Activated CD4-positive, alpha-beta T cell treated with anti-CD3 and anti-CD28 coated beads, Interleukin-2, amount 10 ng/mL, durations not matched to agents 7 days and 5 days (primary cell): Measurements from ENCODE around the gene QSOX1. TPM values are rescaled to one million over a fixed set of nuclear protein-coding genes. Genes with fewer than 3 reads are reported as not detected.
A peak's percentile ranks its signal among the peaks of the same experiment; 100 is the strongest.

Source experiments
- CTCF ChIA-PET: fragments of 350-600 bp; sonication (Branson Sonifier 250); formaldehyde crosslinking; loops from one replicate; lab custom pipeline; 2021; ENCODE audit warnings: antibody characterized with exemption; lab: Charles Lee
- POLR2A ChIA-PET: fragments of 350-600 bp; sonication (Branson Sonifier 250); formaldehyde crosslinking; loops from one replicate; lab custom pipeline; 2021; ENCODE audit warnings: antibody characterized with exemption; lab: Charles Lee
- DNase-seq: peaks from one replicate; pipeline ENCODE4 v3.0.0-alpha.2; 2020
- H3K27ac Mint-ChIP-seq: one replicate; pipeline ENCODE4 v1.8.0; 2021; ENCODE audit warnings: mild to moderate bottlenecking, moderate library complexity, mixed read lengths
- H3K27me3 Mint-ChIP-seq: one replicate; pipeline ENCODE4 v1.8.0; 2021; ENCODE audit warnings: mixed read lengths
- H3K36me3 Mint-ChIP-seq: one replicate; pipeline ENCODE4 v1.8.0; 2021; ENCODE audit warnings: low read depth, mixed read lengths
- H3K4me1 Mint-ChIP-seq: one replicate; pipeline ENCODE4 v1.8.0; 2021; ENCODE audit warnings: mixed read lengths
- H3K4me3 Mint-ChIP-seq: one replicate; pipeline ENCODE4 v1.8.0; 2021; ENCODE audit warnings: mild to moderate bottlenecking, moderate library complexity, mixed read lengths
- H3K9me3 Mint-ChIP-seq: one replicate; pipeline ENCODE4 v1.8.0; 2021; ENCODE audit warnings: mixed read lengths
- total RNA-seq, 2 experiments: library from RNA; stranded (reverse); gene quantifications; one replicate each; pipeline ENCODE4 v1.2.3, GENCODE V29; 2021

The QSOX1 gene
- total RNA-seq, 2 experiments from 2014 or later, result 18.5 to 23.5 TPM

GRCh38 chr1:180215856-180216625, 61.4 kb downstream of the QSOX1 start:
- ChIA-PET CTCF (no interaction called here), POLR2A (no interaction called here)
- no peak overlapping the region for H3K27ac Mint-ChIP-seq
- peaks cover 12% of the 10 kb centered on the region for H3K4me1 Mint-ChIP-seq
- no peak for DNase-seq
- peaks cover 12% of the 10 kb centered on the region for H3K27me3 Mint-ChIP-seq
- H3K36me3 Mint-ChIP-seq, result no peaks in the 10 kb centered on the region
- no peak overlapping the region for H3K4me3 Mint-ChIP-seq
- H3K9me3 Mint-ChIP-seq, result no peaks in the 10 kb centered on the region

GRCh38 chr1:180217006-180217405, 62.3 kb downstream of the QSOX1 start:
- CTCF ChIA-PET, result no interaction called here

GRCh38 chr1:180218806-180219765, 64.4 kb downstream of the QSOX1 start:
- H3K36me3 Mint-ChIP-seq, result no peaks in the 10 kb centered on the region
- H3K4me1 Mint-ChIP-seq, result peaks cover 2% of the 10 kb centered on the region
- no peak overlapping the region for H3K27ac Mint-ChIP-seq
- no peak for DNase-seq
- POLR2A ChIA-PET, result no interaction called here
- H3K27me3 Mint-ChIP-seq, result peaks cover 28% of the 10 kb centered on the region
- no peaks in the 10 kb centered on the region for H3K9me3 Mint-ChIP-seq
- CTCF ChIA-PET, result interaction anchor here (2.0 kb wide), 1 partner anchor 40 kb away, joined by 6 read pairs; no protein-coding TSS in a partner anchor
- H3K4me3 Mint-ChIP-seq, result no peak overlapping the region

More at GRCh38 chr1:180217006-180217405, 62.3 kb downstream of the QSOX1 start:
- Mint-ChIP-seq H3K27me3 (peaks cover 10% of the 10 kb centered on the region), H3K4me1 (peaks cover 12% of the 10 kb centered on the region), H3K27ac (no peak overlapping the region), H3K9me3 (no peaks in the 10 kb centered on the region), H3K4me3 (no peak overlapping the region), H3K36me3 (no peaks in the 10 kb centered on the region)
- POLR2A ChIA-PET, result no interaction called here
- no peak for DNase-seq

- peaks cover 35% of the 10 kb centered on the region for H3K27me3 Mint-ChIP-seq
- no peaks in the 10 kb centered on the region for H3K4me1 Mint-ChIP-seq
- H3K27ac Mint-ChIP-seq, result no peak overlapping the region
- H3K36me3 Mint-ChIP-seq, result no peaks in the 10 kb centered on the region
- ChIA-PET CTCF (interaction anchor here (1.3 kb wide), 1 partner anchor 30 kb away, joined by 4 read pairs; no protein-coding TSS in a partner anchor), POLR2A (no interaction called here)
- H3K4me3 Mint-ChIP-seq, result no peak overlapping the region
- no peak for DNase-seq
- H3K9me3 Mint-ChIP-seq, result no peaks in the 10 kb centered on the region
Measured at GRCh38 chr1:180219776-180220175, 65.1 kb downstream of the QSOX1 start.

- H3K4me1 Mint-ChIP-seq, result no peaks in the 10 kb centered on the region
- H3K27ac Mint-ChIP-seq, result no peak overlapping the region
- H3K4me3 Mint-ChIP-seq, result no peak overlapping the region
- no peaks in the 10 kb centered on the region for H3K36me3 Mint-ChIP-seq
- POLR2A ChIA-PET, result no interaction called here
- DNase-seq, result no peak
- H3K9me3 Mint-ChIP-seq, result no peaks in the 10 kb centered on the region
- peaks cover 49% of the 10 kb centered on the region for H3K27me3 Mint-ChIP-seq
- CTCF ChIA-PET, result no interaction called here
Measured at GRCh38 chr1:180221462-180221861, 66.8 kb downstream of the QSOX1 start.

GRCh38 chr1:180224902-180225301, 70.2 kb downstream of the QSOX1 start:
- no peak for DNase-seq
- Mint-ChIP-seq H3K27me3 (peaks cover 72% of the 10 kb centered on the region), H3K9me3 (no peaks in the 10 kb centered on the region), H3K27ac (no peak overlapping the region), H3K4me1 (peaks cover 8% of the 10 kb centered on the region), H3K36me3 (no peaks in the 10 kb centered on the region), H3K4me3 (no peak overlapping the region)
- POLR2A ChIA-PET, result no interaction called here
- CTCF ChIA-PET, result interaction anchor here (0.6 to 1.0 kb wide), 3 partner anchors 16 to 224 kb away, joined by 3 read pairs; no protein-coding TSS in a partner anchor

GRCh38 chr1:180225403-180225802, 70.7 kb downstream of the QSOX1 start:
- H3K27ac Mint-ChIP-seq, result no peak overlapping the region
- peaks cover 8% of the 10 kb centered on the region for H3K4me1 Mint-ChIP-seq
- H3K4me3 Mint-ChIP-seq, result no peak overlapping the region
- no peaks in the 10 kb centered on the region for H3K36me3 Mint-ChIP-seq
- H3K27me3 Mint-ChIP-seq, result peaks cover 73% of the 10 kb centered on the region
- POLR2A ChIA-PET, result no interaction called here
- no peak for DNase-seq
- H3K9me3 Mint-ChIP-seq, result no peaks in the 10 kb centered on the region
- CTCF ChIA-PET, result interaction anchor here (0.6 to 1.0 kb wide), 3 partner anchors 16 to 223 kb away, joined by 3 read pairs; no protein-coding TSS in a partner anchor

- DNase-seq, result no peak
- Mint-ChIP-seq H3K9me3 (no peaks in the 10 kb centered on the region), H3K27me3 (peaks cover 76% of the 10 kb centered on the region), H3K27ac (no peak overlapping the region), H3K4me1 (peaks cover 16% of the 10 kb centered on the region), H3K36me3 (no peaks in the 10 kb centered on the region), H3K4me3 (peak overlapping the region; percentile 62)
- CTCF ChIA-PET, result interaction anchor here (0.7 kb wide), 1 partner anchor 13 kb away, joined by 3 read pairs; no protein-coding TSS in a partner anchor
- POLR2A ChIA-PET, result no interaction called here
Measured at GRCh38 chr1:180227861-180228647, 73.4 kb downstream of the QSOX1 start.

- CTCF ChIA-PET, result interaction anchor here (0.7 kb wide), 1 partner anchor 12 kb away, joined by 3 read pairs; no protein-coding TSS in a partner anchor
- no peak overlapping the region for H3K27ac Mint-ChIP-seq
- H3K36me3 Mint-ChIP-seq, result no peaks in the 10 kb centered on the region
- peaks cover 77% of the 10 kb centered on the region for H3K27me3 Mint-ChIP-seq
- POLR2A ChIA-PET, result no interaction called here
- peak overlapping the region; percentile 62 for H3K4me3 Mint-ChIP-seq
- H3K4me1 Mint-ChIP-seq, result peaks cover 18% of the 10 kb centered on the region
- no peaks in the 10 kb centered on the region for H3K9me3 Mint-ChIP-seq
- DNase-seq, result no peak
Measured at GRCh38 chr1:180228648-180229482, 74.2 kb downstream of the QSOX1 start.

- ChIA-PET POLR2A (no interaction called here), CTCF (no interaction called here)
- Mint-ChIP-seq H3K4me3 (peak within 1 kb of the TSS; percentile 66), H3K36me3 (no peaks in the 10 kb centered on the region), H3K9me3 (no peaks in the 10 kb centered on the region), H3K27ac (no peak within 1 kb of the TSS), H3K4me1 (peaks cover 24% of the 10 kb centered on the region), H3K27me3 (peaks cover 77% of the 10 kb centered on the region)
- peak; percentile 33 for DNase-seq
Measured at GRCh38 chr1:180229483-180230415, 75.1 kb downstream of the QSOX1 start, which contains the start of gene LHX4. Gene LHX4, plus strand, starts transcription at chr1:180230264. Its CDS starts 266 bp downstream, at chr1:180230530.

GRCh38 chr1:180230416-180230790, 75.7 kb downstream of the QSOX1 start:
- Mint-ChIP-seq H3K27ac (no peak overlapping the region), H3K4me1 (peaks cover 27% of the 10 kb centered on the region), H3K36me3 (no peaks in the 10 kb centered on the region), H3K4me3 (peak overlapping the region; percentile 66), H3K27me3 (peaks cover 76% of the 10 kb centered on the region), H3K9me3 (no peaks in the 10 kb centered on the region)
- DNase-seq, result no peak
- ChIA-PET CTCF (interaction anchor here (1.0 kb wide), 1 partner anchor 23 kb away, joined by 3 read pairs; no protein-coding TSS in a partner anchor), POLR2A (no interaction called here)
